Measurements from ENCODE around the gene NMBR.
"Not testable (repeated sequence)": the region's sequence is repeated elsewhere in the genome, so short reads cannot be mapped to it uniquely, and the experiment has no call there.

NMBR gene

GRCh38 chr6:142173980-142174379 lies 27.1 kb upstream of the NMBR start:
- no peak overlapping the region for H3K4me3 ChIP-seq (ENCODE audit: low read depth, low read length)
- no peak for DNase-seq (ENCODE audit: low read depth, low spot score)
- in situ Hi-C loops (cut with HindIII; ENCODE audit: low sequenced_read_pairs), result no loop called here
- TF ChIP-seq CTCF (IDR thresholded peaks at IDR 0.05; ENCODE audit: low read depth, low read length), result no peak

GRCh38 chr6:142172758-142173157 lies 25.8 kb upstream of the NMBR start:
- DNase-seq (ENCODE audit: low read depth, low spot score), result no peak
- in situ Hi-C loops (cut with HindIII; ENCODE audit: low sequenced_read_pairs), result no loop called here
- no peak for TF ChIP-seq CTCF (IDR thresholded peaks at IDR 0.05; ENCODE audit: low read depth, low read length)
- H3K4me3 ChIP-seq (ENCODE audit: low read depth, low read length), result no peak overlapping the region

GRCh38 chr6:142171351-142171750 lies 24.4 kb upstream of the NMBR start:
- DNase-seq (ENCODE audit: low read depth, low spot score), result no peak

GRCh38 chr6:142167486-142167885 lies 20.6 kb upstream of the NMBR start:
- no peak for TF ChIP-seq CTCF (IDR thresholded peaks at IDR 0.05; ENCODE audit: low read depth, low read length)
- no peak for DNase-seq (ENCODE audit: low read depth, low spot score)
- in situ Hi-C loops (cut with HindIII; ENCODE audit: low sequenced_read_pairs), result no loop called here
- H3K4me3 ChIP-seq (ENCODE audit: low read depth, low read length), result no peak overlapping the region

More at GRCh38 chr6:142171351-142171750, 24.4 kb upstream of the NMBR start:
- TF ChIP-seq CTCF (IDR thresholded peaks at IDR 0.05; ENCODE audit: low read depth, low read length), result no peak
- in situ Hi-C loops (cut with HindIII; ENCODE audit: low sequenced_read_pairs), result no loop called here
- H3K4me3 ChIP-seq (ENCODE audit: low read depth, low read length), result no peak overlapping the region

- H3K4me3 ChIP-seq (ENCODE audit: low read depth, low read length), result no peak overlapping the region
- no peak for DNase-seq (ENCODE audit: low read depth, low spot score)
- in situ Hi-C loops (cut with HindIII; ENCODE audit: low sequenced_read_pairs), result no loop called here
- TF ChIP-seq CTCF (IDR thresholded peaks at IDR 0.05; ENCODE audit: low read depth, low read length), result no peak
Observed at GRCh38 chr6:142167071-142167470, 20.1 kb upstream of the NMBR start.

GRCh38 chr6:142165227-142165626 lies 18.3 kb upstream of the NMBR start:
- TF ChIP-seq CTCF (IDR thresholded peaks at IDR 0.05; ENCODE audit: low read depth, low read length), result no peak
- no peak for DNase-seq (ENCODE audit: low read depth, low spot score)
- in situ Hi-C loops (cut with HindIII; ENCODE audit: low sequenced_read_pairs), result no loop called here
- no peak overlapping the region for H3K4me3 ChIP-seq (ENCODE audit: low read depth, low read length)

- in situ Hi-C loops (cut with HindIII; ENCODE audit: low sequenced_read_pairs), result no loop called here
- TF ChIP-seq CTCF (IDR thresholded peaks at IDR 0.05; ENCODE audit: low read depth, low read length), result no peak
Observed at GRCh38 chr6:142162780-142163179, 15.9 kb upstream of the NMBR start.

GRCh38 chr6:142156758-142157068 lies 9.8 kb upstream of the NMBR start:
- in situ Hi-C loops (cut with HindIII; ENCODE audit: low sequenced_read_pairs); H3K4me3 ChIP-seq (ENCODE audit: low read depth, low read length); DNase-seq (ENCODE audit: low read depth, low spot score): not testable (repeated sequence)

More at GRCh38 chr6:142162780-142163179, 15.9 kb upstream of the NMBR start:
- DNase-seq (ENCODE audit: low read depth, low spot score), result no peak
- no peak overlapping the region for H3K4me3 ChIP-seq (ENCODE audit: low read depth, low read length)
